Brain pericyte (primary cell): ENCODE results near the gene TRIM68.

Experiments used
- DNase-seq: peaks from one replicate; pipeline ENCODE4 v3.0.0-alpha.2; 2012; ENCODE audit warnings: low read depth, low spot score

The TRIM68 gene

GRCh38 chr11:4606231-4607015, 1.6 kb downstream of the TRIM68 start:
- DNase-seq = no peak

GRCh38 chr11:4605057-4605456, 3.0 kb downstream of the TRIM68 start:
- no peak for DNase-seq

GRCh38 chr11:4593739-4594138, 14.3 kb downstream of the TRIM68 start, which contains the start of gene OR52I1:
TSS of gene OR52I1 (plus strand) at chr11:4594039. CDS start at chr11:4594039, 0 bp downstream.
- no peak for DNase-seq

- DNase-seq = no peak
These were observed 19.0 kb downstream of the TRIM68 start for GRCh38 chr11:4589017-4589416.

- DNase-seq = no peak
These were observed 26.6 kb downstream of the TRIM68 start, which contains the start of gene OR52I2 for GRCh38 chr11:4581443-4581842. TSS of gene OR52I2 (plus strand) at chr11:4581743.

GRCh38 chr11:4580124-4580523, 27.9 kb downstream of the TRIM68 start:
- DNase-seq = no peak

GRCh38 chr11:4578624-4579023, 29.4 kb downstream of the TRIM68 start:
- no peak for DNase-seq

GRCh38 chr11:4577761-4578160, 30.3 kb downstream of the TRIM68 start:
- DNase-seq = no peak

- DNase-seq = no peak
These were observed 31.2 kb downstream of the TRIM68 start for GRCh38 chr11:4576880-4577279.

- DNase-seq = no peak
These were observed 39.0 kb downstream of the TRIM68 start for GRCh38 chr11:4569075-4569474.

GRCh38 chr11:4565371-4565770, 42.7 kb downstream of the TRIM68 start:
- DNase-seq = no peak

GRCh38 chr11:4560467-4560866, 47.6 kb downstream of the TRIM68 start:
- no peak for DNase-seq

GRCh38 chr11:4559527-4560440, 48.2 kb downstream of the TRIM68 start:
- DNase-seq = no peak

GRCh38 chr11:4551346-4551979, 56.6 kb downstream of the TRIM68 start:
- DNase-seq = no peak
